HFF-Myc (cell line): ENCODE data around the gene PRKAG2.

ENCODE experiments used
- DNase-seq: peaks from one replicate; pipeline ENCODE4 v3.0.0-alpha.2; 2011; ENCODE audit warnings: low read depth; ENCODE audit errors: extremely low read depth
- H3K4me3 ChIP-seq: replicated peaks from 2 replicates; pipeline ENCODE4 v1.5.1; 2011; ENCODE audit warnings: low read depth, mild to moderate bottlenecking, control low read depth, low read length
- TF ChIP-seq, protein P1 (sequence below): IDR thresholded peaks from 2 replicates; pipeline ENCODE4 v1.5.1; 2012; ENCODE audit warnings: mild to moderate bottlenecking, low read depth, low read length, control low read depth; ENCODE audit errors: missing control alignments

Gene PRKAG2

DNA sequence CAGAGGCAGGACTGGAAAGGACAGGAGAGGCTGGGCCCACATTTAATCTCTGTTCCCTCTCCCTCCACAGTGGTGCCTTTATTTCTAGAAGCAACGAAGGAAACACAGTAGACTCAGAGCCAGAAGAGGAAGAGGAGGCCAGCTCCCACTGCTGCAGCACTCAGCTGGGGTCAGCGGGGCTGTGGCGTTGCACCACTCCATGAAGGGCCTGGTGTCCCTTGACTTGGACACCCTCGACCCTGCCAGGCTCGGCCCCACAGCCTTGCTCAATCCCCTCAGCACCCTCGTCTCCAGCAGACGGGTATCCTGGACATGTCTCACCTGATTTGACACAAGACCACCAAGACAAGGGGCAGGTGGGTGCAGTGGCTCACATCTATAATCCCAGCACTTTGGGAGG, 38.8 kb downstream of the PRKAG2 start:
- no peak overlapping the region for H3K4me3 ChIP-seq
- TF ChIP-seq, protein P1, sequence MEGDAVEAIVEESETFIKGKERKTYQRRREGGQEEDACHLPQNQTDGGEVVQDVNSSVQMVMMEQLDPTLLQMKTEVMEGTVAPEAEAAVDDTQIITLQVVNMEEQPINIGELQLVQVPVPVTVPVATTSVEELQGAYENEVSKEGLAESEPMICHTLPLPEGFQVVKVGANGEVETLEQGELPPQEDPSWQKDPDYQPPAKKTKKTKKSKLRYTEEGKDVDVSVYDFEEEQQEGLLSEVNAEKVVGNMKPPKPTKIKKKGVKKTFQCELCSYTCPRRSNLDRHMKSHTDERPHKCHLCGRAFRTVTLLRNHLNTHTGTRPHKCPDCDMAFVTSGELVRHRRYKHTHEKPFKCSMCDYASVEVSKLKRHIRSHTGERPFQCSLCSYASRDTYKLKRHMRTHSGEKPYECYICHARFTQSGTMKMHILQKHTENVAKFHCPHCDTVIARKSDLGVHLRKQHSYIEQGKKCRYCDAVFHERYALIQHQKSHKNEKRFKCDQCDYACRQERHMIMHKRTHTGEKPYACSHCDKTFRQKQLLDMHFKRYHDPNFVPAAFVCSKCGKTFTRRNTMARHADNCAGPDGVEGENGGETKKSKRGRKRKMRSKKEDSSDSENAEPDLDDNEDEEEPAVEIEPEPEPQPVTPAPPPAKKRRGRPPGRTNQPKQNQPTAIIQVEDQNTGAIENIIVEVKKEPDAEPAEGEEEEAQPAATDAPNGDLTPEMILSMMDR: no peak
- DNase-seq: no peak

GRCh38 chr7:151837285-151838042, 39.5 kb downstream of the PRKAG2 start:
- H3K4me3 ChIP-seq: no peak overlapping the region
- TF ChIP-seq, protein P1: no peak
- DNase-seq: no peak

GRCh38 chr7:151836927-151837205, 40.0 kb downstream of the PRKAG2 start:
- no peak overlapping the region for H3K4me3 ChIP-seq
- TF ChIP-seq, protein P1: no peak
- no peak for DNase-seq

DNA sequence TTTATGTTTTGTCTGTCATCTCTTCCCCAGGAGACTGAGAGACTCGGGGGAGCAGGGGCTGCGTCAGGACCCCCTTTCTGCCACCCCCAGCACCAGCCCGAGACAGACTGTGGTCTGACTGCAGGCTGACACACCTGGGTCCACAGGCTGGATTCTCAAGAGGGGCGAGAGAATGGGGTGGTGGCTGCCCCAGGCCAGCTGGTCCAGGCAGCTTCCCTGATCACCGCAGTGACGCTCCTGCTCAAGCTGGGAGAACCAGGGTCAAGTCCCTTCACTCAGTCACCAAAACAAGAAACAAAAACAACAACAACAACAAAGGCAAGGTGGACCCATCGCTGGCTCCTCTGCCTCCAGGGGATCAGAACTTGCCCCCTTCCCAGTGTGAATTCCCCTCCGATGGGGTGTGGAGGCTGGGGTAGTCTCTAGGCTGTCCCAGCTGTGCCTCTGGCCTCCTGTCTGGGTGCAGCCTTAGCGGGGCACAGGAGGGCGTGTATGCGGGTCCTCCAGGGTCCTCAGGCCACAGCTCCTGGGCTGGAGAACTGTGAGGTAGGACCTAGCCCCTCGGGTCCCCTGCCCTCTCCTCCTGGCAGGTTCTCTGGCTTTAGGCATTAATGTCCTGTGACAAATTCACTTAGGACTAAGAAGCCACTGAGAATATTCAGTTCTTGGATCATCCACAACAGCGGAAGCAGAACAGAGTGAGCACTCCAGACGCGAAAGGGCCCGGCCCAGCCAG, 40.6 kb downstream of the PRKAG2 start:
- no peak overlapping the region for H3K4me3 ChIP-seq
- no peak for DNase-seq
- TF ChIP-seq, protein P1: no peak

GRCh38 chr7:151835636-151836035, 41.3 kb downstream of the PRKAG2 start:
- H3K4me3 ChIP-seq: no peak overlapping the region
- TF ChIP-seq, protein P1: no peak
- no peak for DNase-seq

DNA sequence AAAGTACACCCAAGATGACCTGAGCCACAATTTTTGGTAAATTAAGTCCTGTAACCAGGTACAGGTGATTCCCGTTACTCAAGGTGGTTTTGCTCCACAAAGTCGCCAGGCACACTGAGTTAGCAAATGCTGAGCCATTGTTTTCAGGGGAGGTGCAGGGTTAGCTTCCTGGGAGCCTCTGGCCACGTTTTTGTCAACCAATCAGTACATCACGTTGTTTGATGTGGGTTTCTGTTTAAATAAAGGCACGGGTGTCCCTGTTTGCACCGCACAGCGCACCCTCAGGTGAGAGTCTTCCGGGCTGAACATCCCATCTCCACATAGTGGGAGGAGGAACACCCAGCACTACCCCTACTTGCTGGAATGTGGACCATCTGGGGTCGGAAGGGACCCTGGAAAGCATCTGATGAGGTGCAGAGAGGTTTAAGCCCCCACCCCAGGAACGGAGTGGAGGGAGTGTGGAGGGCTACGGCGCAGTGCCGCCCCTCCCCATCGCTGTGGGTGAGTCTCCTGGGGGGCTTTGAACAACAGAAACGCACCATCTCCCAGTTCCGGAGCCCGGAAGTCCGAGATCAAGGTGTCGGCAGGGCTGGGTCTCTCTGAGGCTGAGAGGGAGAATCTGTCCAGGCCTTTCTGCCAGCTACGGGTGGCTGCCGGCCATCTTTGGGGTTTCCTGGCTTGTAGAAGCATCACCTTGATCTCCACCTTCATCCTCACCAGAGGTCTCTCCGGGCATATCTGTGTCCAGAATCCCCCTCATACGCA, 42.5 kb downstream of the PRKAG2 start:
- DNase-seq: no peak
- TF ChIP-seq, protein P1: no peak
- H3K4me3 ChIP-seq: no peak overlapping the region
